Measurements from ENCODE around the gene ALPI.

The ALPI gene

DNA sequence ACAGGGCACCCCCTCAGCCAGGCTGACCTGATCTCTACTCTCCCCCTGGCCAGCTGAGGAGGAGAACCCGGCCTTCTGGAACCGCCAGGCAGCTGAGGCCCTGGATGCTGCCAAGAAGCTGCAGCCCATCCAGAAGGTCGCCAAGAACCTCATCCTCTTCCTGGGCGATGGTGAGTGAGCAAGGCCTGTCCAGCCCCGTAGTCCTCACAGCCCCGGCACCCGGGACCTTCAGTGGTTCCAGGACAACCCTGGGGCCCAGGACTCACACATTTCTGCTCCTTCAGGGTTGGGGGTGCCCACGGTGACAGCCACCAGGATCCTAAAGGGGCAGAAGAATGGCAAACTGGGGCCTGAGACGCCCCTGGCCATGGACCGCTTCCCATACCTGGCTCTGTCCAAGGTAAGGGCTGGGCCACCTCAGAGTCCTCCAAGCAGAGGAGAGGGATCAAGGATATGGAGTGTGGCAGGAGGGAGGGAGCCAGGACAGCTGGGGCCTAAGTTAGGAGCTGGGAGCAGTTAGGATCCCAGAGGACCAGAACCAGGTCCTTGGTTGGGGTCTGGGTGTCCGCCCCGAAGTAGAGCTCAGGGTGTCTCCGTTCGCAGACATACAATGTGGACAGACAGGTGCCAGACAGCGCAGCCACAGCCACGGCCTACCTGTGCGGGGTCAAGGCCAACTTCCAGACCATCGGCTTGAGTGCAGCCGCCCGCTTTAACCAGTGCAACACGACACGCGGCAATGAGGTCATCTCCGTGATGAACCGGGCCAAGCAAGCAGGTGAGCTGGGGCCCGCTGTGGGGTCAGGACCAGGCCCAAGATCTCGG lies 555 bp downstream of the ALPI start:
- no peak overlapping the region for H3K4me3 ChIP-seq (ENCODE audit: low read depth, low read length)
- TF ChIP-seq MYC (IDR thresholded peaks at IDR 0.05; ENCODE audit: low read depth, low read length), result no peak
- TF ChIP-seq, protein P1, sequence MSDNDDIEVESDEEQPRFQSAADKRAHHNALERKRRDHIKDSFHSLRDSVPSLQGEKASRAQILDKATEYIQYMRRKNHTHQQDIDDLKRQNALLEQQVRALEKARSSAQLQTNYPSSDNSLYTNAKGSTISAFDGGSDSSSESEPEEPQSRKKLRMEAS (IDR thresholded peaks at IDR 0.05; ENCODE audit: low read depth, low read length), result no peak
- no peak for TF ChIP-seq CTCF (IDR thresholded peaks at IDR 0.05; ENCODE audit: low read depth, low read length)
- TF ChIP-seq POLR2A (IDR thresholded peaks at IDR 0.05; ENCODE audit: extremely low read depth, insufficient read length), result no peak
- DNase-seq (ENCODE audit: low read depth), result no peak

- DNase-seq (ENCODE audit: low read depth), result no peak
- no peak overlapping the region for H3K4me3 ChIP-seq (ENCODE audit: low read depth, low read length)
- TF ChIP-seq CTCF (IDR thresholded peaks at IDR 0.05; ENCODE audit: low read depth, low read length), result no peak
- TF ChIP-seq, protein P1 (IDR thresholded peaks at IDR 0.05; ENCODE audit: low read depth, low read length), result no peak
These were observed 1.4 kb downstream of the ALPI start for GRCh38 chr2:232457121-232458011.

- no peak for TF ChIP-seq CTCF (IDR thresholded peaks at IDR 0.05; ENCODE audit: low read depth, low read length)
- TF ChIP-seq, protein P1 (IDR thresholded peaks at IDR 0.05; ENCODE audit: low read depth, low read length), result no peak
- DNase-seq (ENCODE audit: low read depth), result no peak
- H3K4me3 ChIP-seq (ENCODE audit: low read depth, low read length), result no peak overlapping the region
These were observed 2.2 kb downstream of the ALPI start for GRCh38 chr2:232458051-232458660.

GRCh38 chr2:232458661-232459418 lies 2.9 kb downstream of the ALPI start:
- TF ChIP-seq MYC (IDR thresholded peaks at IDR 0.05; ENCODE audit: low read depth, low read length) (no peak), CTCF (IDR thresholded peaks at IDR 0.05; ENCODE audit: low read depth, low read length) (no peak), POLR2A (IDR thresholded peaks at IDR 0.05; ENCODE audit: extremely low read depth, insufficient read length) (no peak)
- TF ChIP-seq, protein P1 (IDR thresholded peaks at IDR 0.05; ENCODE audit: low read depth, low read length), result no peak
- no peak overlapping the region for H3K4me3 ChIP-seq (ENCODE audit: low read depth, low read length)

DNA sequence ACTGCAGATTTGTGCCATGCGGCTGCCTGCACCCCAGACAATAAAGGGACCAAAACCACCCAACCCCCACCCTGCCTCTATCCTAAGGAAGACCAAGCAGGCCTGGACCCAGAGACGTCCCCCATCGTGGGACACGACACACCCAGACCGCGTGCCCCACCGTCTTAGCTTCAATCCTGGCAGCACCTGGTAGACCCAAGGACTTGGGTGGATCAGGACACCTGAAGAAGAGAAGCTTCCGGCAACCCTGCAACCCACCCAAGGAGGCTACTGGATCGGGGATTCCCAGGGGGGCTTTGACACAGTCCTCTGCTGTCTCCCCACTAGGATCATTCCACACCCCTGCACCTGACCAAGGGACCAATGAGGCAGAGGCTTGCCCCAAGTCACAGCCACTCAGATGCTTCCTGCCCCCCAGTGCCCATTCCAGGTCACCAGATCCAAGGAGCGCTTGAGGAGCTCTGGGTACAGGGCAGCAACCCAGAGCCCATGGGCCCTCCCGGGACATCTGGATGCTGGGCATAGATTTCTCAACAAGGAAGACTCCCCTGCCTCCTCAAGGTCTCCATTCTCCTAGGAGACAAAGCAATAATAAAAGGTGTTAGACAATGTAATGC lies 3.6 kb downstream of the ALPI start:
- DNase-seq (ENCODE audit: low read depth), result no peak
- TF ChIP-seq MYC (IDR thresholded peaks at IDR 0.05; ENCODE audit: low read depth, low read length) (no peak), POLR2A (IDR thresholded peaks at IDR 0.05; ENCODE audit: extremely low read depth, insufficient read length) (no peak)
- H3K4me3 ChIP-seq (ENCODE audit: low read depth, low read length), result no peak overlapping the region

More at GRCh38 chr2:232458661-232459418, 2.9 kb downstream of the ALPI start:
- no peak for DNase-seq (ENCODE audit: low read depth)

Measured in NB4 (cell line).